GM18861 (cell line): ENCODE data around the gene SCRN2.
A peak's percentile ranks its signal among the peaks of the same experiment; 100 is the strongest.

ENCODE experiments used
- ATAC-seq: cut with Tn5 transposase; IDR thresholded peaks from one replicate; pipeline ENCODE4 v1.9.1; 2021; ENCODE audit not compliant: unreplicated experiment

SCRN2 gene

GRCh38 chr17:47846716-47847340, 5.8 kb upstream of the SCRN2 start:
- ATAC-seq = no peak

GRCh38 chr17:47845716-47846075, 4.6 kb upstream of the SCRN2 start:
- no peak for ATAC-seq

GRCh38 chr17:47844814-47845715, 4.0 kb upstream of the SCRN2 start:
- ATAC-seq = no peak

- ATAC-seq = no peak
These were observed 3.2 kb upstream of the SCRN2 start for GRCh38 chr17:47844227-47844626.

- ATAC-seq = no peak
These were observed 2.3 kb upstream of the SCRN2 start for GRCh38 chr17:47843391-47843730.

GRCh38 chr17:47841488-47842291, 617 bp upstream of the SCRN2 start:
- no peak for ATAC-seq

- no peak for ATAC-seq
These were observed 902 bp downstream of the SCRN2 start for GRCh38 chr17:47840001-47840741.

GRCh38 chr17:47839071-47839470, 2.0 kb downstream of the SCRN2 start:
- no peak for ATAC-seq

- no peak for ATAC-seq
These were observed 2.4 kb downstream of the SCRN2 start for GRCh38 chr17:47838636-47839035.

GRCh38 chr17:47837401-47838039, 3.6 kb downstream of the SCRN2 start:
- ATAC-seq = no peak

GRCh38 chr17:47836601-47837000, 4.5 kb downstream of the SCRN2 start:
- ATAC-seq = no peak

GRCh38 chr17:47834756-47835155, 6.3 kb downstream of the SCRN2 start:
- no peak for ATAC-seq

- ATAC-seq = no peak
These were observed 9.1 kb downstream of the SCRN2 start for GRCh38 chr17:47831934-47832327.

GRCh38 chr17:47831003-47831933, 9.8 kb downstream of the SCRN2 start, which contains the start of the genes LRRC46 and MRPL10:
TSS of gene LRRC46 (plus strand) at chr17:47831670. CDS start at chr17:47831990, 320 bp downstream.
TSS of gene MRPL10 (minus strand) at chr17:47831541. CDS start at chr17:47831511, 30 bp downstream.
- ATAC-seq = peak; percentile 63

- ATAC-seq = no peak
These were observed 10.6 kb downstream of the SCRN2 start for GRCh38 chr17:47830396-47831002.

- no peak for ATAC-seq
These were observed 11.2 kb downstream of the SCRN2 start for GRCh38 chr17:47829870-47830269.

- ATAC-seq = no peak
These were observed 17.6 kb downstream of the SCRN2 start for GRCh38 chr17:47823519-47823918.

GRCh38 chr17:47822785-47823184, 18.3 kb downstream of the SCRN2 start:
- ATAC-seq = no peak
